Measurements from ENCODE around the gene TMC6. TPM values are rescaled to one million over a fixed set of nuclear protein-coding genes. Genes with fewer than 3 reads are reported as not detected.

The TMC6 gene
- total and polyA plus RNA-seq, 8 donors: 31.4 to 152 (median 42.8) TPM

DNA sequence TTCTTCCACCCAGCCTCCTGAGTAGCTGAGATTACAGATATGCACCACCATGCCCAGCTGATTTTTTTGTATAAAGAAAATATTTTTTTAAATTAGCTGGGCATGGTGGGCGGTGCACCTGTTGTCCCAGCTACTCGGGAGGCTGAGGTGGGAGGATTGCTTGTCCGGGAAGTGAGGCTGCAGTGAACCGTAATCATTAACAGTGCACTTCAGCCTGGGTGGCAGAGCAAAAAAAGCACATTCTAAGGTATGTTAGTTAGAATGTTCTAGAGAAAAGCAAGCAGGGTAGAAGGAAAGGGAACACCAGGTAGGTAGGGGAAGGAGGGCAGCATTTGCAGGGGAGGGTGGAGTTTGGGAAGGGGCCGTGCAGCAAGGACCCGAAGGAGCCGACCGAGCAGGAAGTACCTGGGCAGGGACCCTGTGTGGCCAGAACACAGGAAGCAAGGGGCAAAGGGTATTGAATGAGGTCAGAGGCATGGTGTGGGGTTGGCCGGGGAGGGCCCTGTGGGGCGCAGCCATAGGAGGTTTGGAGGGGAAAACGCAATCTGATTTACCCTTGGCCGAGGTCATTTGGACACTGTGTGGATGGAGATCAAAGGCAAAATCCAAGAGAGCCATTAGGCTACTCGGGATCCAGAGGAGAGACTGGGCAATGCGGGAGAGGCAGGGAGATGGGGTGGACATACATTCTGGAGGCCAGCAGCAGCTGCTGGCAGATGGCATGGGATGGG, 19.9 kb upstream of the TMC6 start:
- intact Hi-C loops (cut with DNase I): no loop called here
- no peak for ATAC-seq
- no peaks in the 10 kb centered on the region for H3K36me3 ChIP-seq
- no peaks in the 10 kb centered on the region for H3K27me3 ChIP-seq
- DNase-seq: no peak
- TF ChIP-seq, protein P1, sequence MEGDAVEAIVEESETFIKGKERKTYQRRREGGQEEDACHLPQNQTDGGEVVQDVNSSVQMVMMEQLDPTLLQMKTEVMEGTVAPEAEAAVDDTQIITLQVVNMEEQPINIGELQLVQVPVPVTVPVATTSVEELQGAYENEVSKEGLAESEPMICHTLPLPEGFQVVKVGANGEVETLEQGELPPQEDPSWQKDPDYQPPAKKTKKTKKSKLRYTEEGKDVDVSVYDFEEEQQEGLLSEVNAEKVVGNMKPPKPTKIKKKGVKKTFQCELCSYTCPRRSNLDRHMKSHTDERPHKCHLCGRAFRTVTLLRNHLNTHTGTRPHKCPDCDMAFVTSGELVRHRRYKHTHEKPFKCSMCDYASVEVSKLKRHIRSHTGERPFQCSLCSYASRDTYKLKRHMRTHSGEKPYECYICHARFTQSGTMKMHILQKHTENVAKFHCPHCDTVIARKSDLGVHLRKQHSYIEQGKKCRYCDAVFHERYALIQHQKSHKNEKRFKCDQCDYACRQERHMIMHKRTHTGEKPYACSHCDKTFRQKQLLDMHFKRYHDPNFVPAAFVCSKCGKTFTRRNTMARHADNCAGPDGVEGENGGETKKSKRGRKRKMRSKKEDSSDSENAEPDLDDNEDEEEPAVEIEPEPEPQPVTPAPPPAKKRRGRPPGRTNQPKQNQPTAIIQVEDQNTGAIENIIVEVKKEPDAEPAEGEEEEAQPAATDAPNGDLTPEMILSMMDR (IDR thresholded peaks at IDR 0.05): no peak
- H3K9me3 ChIP-seq: no peaks in the 10 kb centered on the region
- no peak overlapping the region for H3K4me3 ChIP-seq
- peak overlapping the region in 1 of 2 donors; percentile 55 for H3K27ac ChIP-seq
- peaks cover 21 to 57% of the 10 kb centered on the region in 2 donors for H3K4me1 ChIP-seq

DNA sequence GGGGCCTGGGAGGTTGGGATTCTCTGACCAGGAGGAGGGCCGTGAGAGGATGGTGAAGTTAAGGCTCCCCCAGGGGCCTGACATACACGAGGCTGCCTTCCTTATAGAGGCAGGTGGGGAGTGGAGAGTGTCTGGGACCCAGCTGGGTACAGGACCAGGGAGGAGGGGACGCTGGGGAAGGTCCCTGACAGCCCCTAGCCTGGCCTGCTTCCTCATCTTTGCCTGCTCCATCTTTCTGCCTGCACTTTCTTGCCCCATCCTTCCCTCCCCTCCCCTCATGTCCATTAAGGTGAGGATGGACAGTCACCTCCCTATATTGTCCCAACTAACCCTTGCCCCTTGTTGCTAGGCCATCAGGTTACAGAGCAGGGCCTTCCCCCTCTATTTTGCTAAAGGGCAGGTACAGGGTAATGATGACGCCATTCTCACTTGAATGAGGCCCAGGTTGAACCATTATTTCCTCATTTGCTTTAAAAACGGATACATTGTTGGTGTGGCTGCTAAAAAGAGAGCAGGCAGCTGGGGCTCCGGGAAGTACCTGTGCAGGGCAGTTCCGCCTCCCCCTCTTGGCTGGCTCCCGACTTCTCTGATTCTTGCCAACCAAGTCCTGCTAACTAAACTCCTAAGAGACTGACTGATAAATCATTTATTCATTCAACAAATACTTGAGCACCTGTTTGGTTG, 18.9 kb upstream of the TMC6 start:
- TF ChIP-seq, protein P1 (IDR thresholded peaks at IDR 0.05): no peak
- no peaks in the 10 kb centered on the region for H3K27me3 ChIP-seq
- H3K9me3 ChIP-seq: no peaks in the 10 kb centered on the region
- ATAC-seq: peak; percentile 13
- DNase-seq: peak in 1 of 4 donors; percentile 80
- H3K4me1 ChIP-seq: peaks cover 21 to 66% of the 10 kb centered on the region in 2 donors
- no peaks in the 10 kb centered on the region for H3K36me3 ChIP-seq
- intact Hi-C loops (cut with DNase I): no loop called here
- no peak overlapping the region for H3K4me3 ChIP-seq
- H3K27ac ChIP-seq: peak overlapping the region in 1 of 2 donors; percentile 55

DNA sequence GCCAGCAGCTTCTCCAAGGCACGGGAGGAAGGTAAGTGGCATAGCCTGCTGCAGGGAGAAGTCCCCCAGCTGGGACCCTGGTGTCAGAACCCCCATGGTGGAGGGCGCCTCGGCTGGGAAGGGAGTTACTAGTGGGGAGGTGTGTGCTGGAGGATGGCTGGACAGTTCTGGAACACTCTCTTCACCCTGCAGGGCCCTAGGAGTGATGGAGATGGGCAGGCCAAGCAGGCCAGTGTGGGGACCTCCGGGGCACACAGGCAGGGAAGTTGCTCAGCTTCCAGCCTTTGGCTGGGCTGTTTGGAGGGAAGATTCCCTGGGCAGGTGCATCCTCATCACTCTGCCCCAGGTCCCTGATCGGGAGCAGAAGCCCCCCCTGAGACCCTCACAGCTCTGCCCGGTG, 18.3 kb upstream of the TMC6 start:
- Histone ChIP-seq H3K4me1 (peaks cover 21 to 72% of the 10 kb centered on the region in 2 donors), H3K27me3 (no peaks in the 10 kb centered on the region), H3K4me3 (no peak overlapping the region), H3K27ac (peak overlapping the region in 1 of 2 donors; percentile 55), H3K9me3 (no peaks in the 10 kb centered on the region), H3K36me3 (peaks cover 0 to 1% of the 10 kb centered on the region in 2 donors)
- TF ChIP-seq, protein P1 (IDR thresholded peaks at IDR 0.05): no peak
- ATAC-seq (no peak), DNase-seq (no peak)
- intact Hi-C loops (cut with DNase I): no loop called here

DNA sequence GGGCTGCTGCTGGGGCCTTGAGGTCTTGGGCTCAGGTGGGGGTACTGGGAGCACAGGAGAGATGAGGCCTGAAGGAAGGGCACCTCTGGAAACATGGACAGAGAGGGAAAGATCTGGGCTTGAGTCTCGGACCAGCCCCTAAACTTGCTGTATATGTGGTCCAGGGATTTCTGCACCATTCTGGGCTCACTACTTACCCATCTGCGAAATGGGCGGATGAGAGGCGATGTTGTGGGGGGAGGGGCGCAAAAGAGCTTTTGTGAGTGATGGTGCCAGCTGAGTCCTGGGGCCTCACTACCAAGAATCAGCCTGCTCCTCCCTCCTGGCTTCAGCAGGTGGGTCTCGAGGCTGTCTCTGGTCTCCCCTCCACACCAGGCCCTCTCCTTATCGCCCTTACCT, 17.9 kb upstream of the TMC6 start:
- H3K4me3 ChIP-seq: no peak overlapping the region
- no peak overlapping the region for H3K27ac ChIP-seq
- no peak for ATAC-seq
- H3K9me3 ChIP-seq: no peaks in the 10 kb centered on the region
- H3K36me3 ChIP-seq: peaks cover 0 to 5% of the 10 kb centered on the region in 2 donors
- peaks cover 23 to 76% of the 10 kb centered on the region in 2 donors for H3K4me1 ChIP-seq
- TF ChIP-seq, protein P1 (IDR thresholded peaks at IDR 0.05): no peak
- DNase-seq: no peak
- H3K27me3 ChIP-seq: no peaks in the 10 kb centered on the region
- intact Hi-C loops (cut with DNase I): no loop called here

Measured in left lung (tissue), 10 donors.